Measurements from ENCODE around the gene TFF1.

The TFF1 gene

DNA sequence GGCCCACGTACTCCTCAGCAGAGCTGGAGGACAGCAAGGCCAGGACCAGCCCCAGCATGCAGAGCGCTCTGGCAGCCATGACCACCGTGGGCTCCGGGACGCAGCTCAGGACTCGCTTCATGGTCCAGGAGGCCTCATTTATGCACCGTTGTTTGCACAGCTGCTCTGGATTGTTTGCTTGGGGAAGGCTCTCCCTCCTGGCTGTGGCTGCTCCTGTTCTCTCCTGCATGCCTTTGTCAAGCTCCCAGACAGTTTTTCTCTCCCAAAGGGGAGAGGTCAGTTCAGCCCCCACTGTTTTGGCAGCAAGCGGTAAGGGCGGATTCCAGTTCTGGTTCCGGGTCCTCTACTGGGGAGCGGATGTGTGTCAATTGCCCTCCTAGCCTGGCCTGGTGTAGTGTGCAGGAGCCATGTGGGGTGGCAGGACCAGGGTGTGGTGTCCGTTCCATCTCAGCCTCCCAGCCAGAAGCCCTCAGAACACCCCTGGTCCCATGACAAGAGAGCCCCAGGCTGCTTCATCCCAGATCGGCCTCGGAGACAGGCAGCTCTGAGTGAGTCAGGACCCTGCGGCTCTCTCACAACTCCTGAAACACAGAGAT lies 50.9 kb downstream of the TFF1 start, which contains the start of gene TFF3:
Gene TFF3 (minus strand): TSS at position 114 of the 596 bp plus-strand sequence. CDS start 35 bp downstream, at position 79.
- DNase-seq, result no peak

DNA sequence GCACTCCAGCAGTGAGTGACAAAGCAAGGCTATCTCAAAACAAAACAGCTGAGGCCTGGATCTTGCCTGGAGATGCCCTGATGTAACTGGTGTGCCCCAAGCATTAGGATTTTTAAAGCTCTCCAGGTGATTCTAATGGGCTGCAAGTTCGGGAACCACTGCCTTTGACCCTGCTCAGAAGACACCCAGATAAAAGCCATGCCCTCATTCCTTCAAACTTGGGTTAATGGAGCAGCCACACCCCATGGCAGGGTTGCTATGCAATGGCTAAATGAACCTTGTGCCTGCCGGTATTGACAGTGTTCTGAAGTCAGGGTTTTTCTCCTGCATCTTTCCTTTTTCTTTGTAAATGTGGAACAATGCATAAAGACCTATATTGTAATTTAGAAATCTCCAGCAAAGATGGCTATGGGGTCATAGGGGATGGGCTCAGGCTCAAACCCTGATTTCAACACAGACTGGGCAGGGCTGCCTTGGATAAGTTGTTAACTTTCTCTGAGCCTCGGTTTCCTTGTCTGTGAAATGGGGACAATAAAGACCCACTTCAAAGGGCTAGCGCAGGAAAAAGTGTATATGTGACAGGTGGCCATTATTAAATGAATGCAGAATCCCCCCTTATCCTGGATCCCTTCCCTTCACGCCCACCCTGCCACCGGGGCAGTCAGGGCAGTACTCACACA lies 51.6 kb downstream of the TFF1 start:
- no peak for DNase-seq

DNA sequence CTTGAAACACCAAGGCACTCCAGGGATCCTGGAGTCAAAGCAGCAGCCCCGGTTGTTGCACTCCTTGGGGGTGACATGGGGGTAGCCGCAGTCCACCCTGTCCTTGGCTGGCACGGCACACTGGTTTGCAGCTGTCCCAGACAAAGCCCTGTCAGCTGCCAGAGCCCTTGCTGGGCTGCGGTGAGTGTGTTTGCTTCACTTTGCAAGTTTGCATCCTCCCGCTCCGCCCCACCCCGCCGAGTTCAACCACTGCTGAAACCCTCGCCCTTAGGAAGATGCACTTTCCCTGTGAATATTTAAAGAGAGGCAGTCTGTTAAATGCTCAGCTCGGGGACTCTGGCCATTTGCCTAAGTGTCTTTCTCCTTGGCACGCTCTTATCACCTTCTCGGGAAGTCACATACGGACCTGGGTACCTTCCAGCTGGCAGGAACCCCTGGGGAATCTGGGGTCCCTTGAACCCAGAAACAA lies 52.8 kb downstream of the TFF1 start:
- no peak for DNase-seq

DNA sequence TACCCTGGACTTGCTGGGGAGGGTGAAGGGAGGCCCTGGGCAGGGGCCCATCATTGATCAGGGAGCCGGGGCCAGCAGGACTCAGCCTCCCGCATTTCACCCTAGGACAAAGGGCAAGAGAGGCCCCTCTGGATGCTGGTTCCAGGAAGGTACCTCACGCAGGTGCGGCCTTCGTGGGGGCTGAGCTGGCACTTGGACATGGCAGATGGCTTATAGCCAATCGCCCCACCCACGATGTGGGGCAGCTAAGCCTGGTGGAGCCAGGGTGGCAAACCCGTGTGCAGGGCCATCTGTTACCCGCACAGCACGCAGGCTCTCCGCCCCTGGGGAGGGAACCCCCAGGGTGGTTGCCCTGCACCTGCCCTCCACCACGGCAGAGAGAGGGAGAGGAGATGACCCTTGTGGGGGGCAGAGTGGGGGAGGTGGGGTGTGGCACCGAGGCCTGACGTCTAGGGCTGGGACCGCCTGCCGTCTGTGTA lies 53.7 kb downstream of the TFF1 start:
- DNase-seq, result no peak

Measured in fibroblast of skin of abdomen (primary cell).